NCI-H1048 (cell line): ENCODE measurements around the gene USP21.

Experiments used
- DNase-seq: peaks from one replicate; lab custom pipeline; 2025; lab: John Stamatoyannopoulos, UW

The USP21 gene

GRCh38 chr1:161137881-161138280 lies 21.4 kb upstream of the USP21 start:
- no peak for DNase-seq

GRCh38 chr1:161138431-161138830 lies 20.9 kb upstream of the USP21 start:
- no peak for DNase-seq

GRCh38 chr1:161139766-161140165 lies 19.5 kb upstream of the USP21 start:
- no peak for DNase-seq

- DNase-seq, result no peak
These were observed 18.4 kb upstream of the USP21 start for GRCh38 chr1:161140755-161141400.

- no peak for DNase-seq
These were observed 13.5 kb upstream of the USP21 start for GRCh38 chr1:161145832-161146231.

GRCh38 chr1:161153176-161153575 lies 6.1 kb upstream of the USP21 start:
- DNase-seq, result no peak

- DNase-seq, result peak; percentile 94
These were observed 5.5 kb upstream of the USP21 start, which contains the start of gene UFC1 for GRCh38 chr1:161153682-161154337. TSS of gene UFC1 (plus strand) at chr1:161153978. CDS start at chr1:161153998, 20 bp downstream.

- no peak for DNase-seq
These were observed 1.4 kb upstream of the USP21 start for GRCh38 chr1:161157867-161158266.

GRCh38 chr1:161158316-161159010 lies 837 bp upstream of the USP21 start:
- DNase-seq, result no peak

GRCh38 chr1:161159913-161160243 lies 578 bp downstream of the USP21 start:
- DNase-seq, result no peak

- DNase-seq, result no peak
These were observed 1.4 kb downstream of the USP21 start for GRCh38 chr1:161160671-161161145.

- DNase-seq, result no peak
These were observed 2.4 kb downstream of the USP21 start for GRCh38 chr1:161161652-161162051.

GRCh38 chr1:161162052-161162451 lies 2.8 kb downstream of the USP21 start:
- no peak for DNase-seq

- no peak for DNase-seq
These were observed 3.5 kb downstream of the USP21 start for GRCh38 chr1:161162806-161163205.

GRCh38 chr1:161163793-161164192 lies 4.5 kb downstream of the USP21 start:
- no peak for DNase-seq

- no peak for DNase-seq
These were observed 5.8 kb downstream of the USP21 start for GRCh38 chr1:161164901-161165610.

GRCh38 chr1:161165742-161166668 lies 6.7 kb downstream of the USP21 start, which contains the start of gene PPOX:
TSS of gene PPOX (plus strand) at chr1:161166426. CDS start at chr1:161166848, 422 bp downstream.
- peak; percentile 94 for DNase-seq

GRCh38 chr1:161166669-161167548 lies 7.6 kb downstream of the USP21 start:
- DNase-seq, result no peak

GRCh38 chr1:161168906-161169305 lies 9.6 kb downstream of the USP21 start:
- no peak for DNase-seq

GRCh38 chr1:161171191-161171590 lies 11.9 kb downstream of the USP21 start:
- no peak for DNase-seq
